ENCODE data around the gene SHOC1.

- TF ChIP-seq CTCF (IDR thresholded peaks at IDR 0.05; ENCODE audit: extremely low read depth in 1 of 2, insufficient read depth in 1 of 2, low read depth in 1 of 2, low read length in 2 of 2), result no peak
- no peak for TF ChIP-seq POLR2A (IDR thresholded peaks at IDR 0.05; ENCODE audit: low read depth, low read length)
- TF ChIP-seq MYC (IDR thresholded peaks at IDR 0.05; ENCODE audit: low read depth, low read length), result no peak
- TF ChIP-seq EZH2 (IDR thresholded peaks at IDR 0.05; ENCODE audit: borderline replicate concordance, low read depth, low read length, severe bottlenecking), result no peak
Observed at GRCh38 chr9:111810908-111811307, 16.2 kb upstream of the SHOC1 start.
